Mesendoderm (in vitro differentiated cells): ENCODE measurements around the gene F8.
A peak's percentile ranks its signal among the peaks of the same experiment; 100 is the strongest.

Experiments used
- DNase-seq: peaks from one replicate; pipeline ENCODE4 v3.0.0; 2013
- H2AK5ac ChIP-seq: 2 replicates; pipeline ENCODE4 v1.6.1; 2013; ENCODE audit warnings: low read length, inconsistent platforms
- H2BK120ac ChIP-seq: 2 replicates; pipeline ENCODE4 v1.6.1; 2013; ENCODE audit warnings: low read depth, mild to moderate bottlenecking, low read length, moderate library complexity, mixed read lengths
- H2BK15ac ChIP-seq: replicated peaks from 2 replicates; pipeline ENCODE4 v1.6.1; 2013; ENCODE audit warnings: low read depth, mild to moderate bottlenecking, moderate library complexity
- H2BK5ac ChIP-seq: 2 replicates; pipeline ENCODE4 v1.6.1; 2013; ENCODE audit warnings: low read length, inconsistent platforms
- H3K18ac ChIP-seq: 2 replicates; pipeline ENCODE4 v1.6.1; 2013; ENCODE audit warnings: mild to moderate bottlenecking, low read length, mixed read lengths
- H3K23ac ChIP-seq: one replicate; pipeline ENCODE4 v1.6.1; 2013; ENCODE audit warnings: low read length
- H3K27ac ChIP-seq: 2 replicates; pipeline ENCODE4 v1.5.1; 2013; ENCODE audit warnings: low read depth, mild to moderate bottlenecking, inconsistent platforms, low read length, moderate library complexity
- H3K27me3 ChIP-seq: 2 replicates; pipeline ENCODE4 v1.6.1; 2013; ENCODE audit warnings: low read length, control low read depth, mild to moderate bottlenecking, inconsistent platforms; ENCODE audit not compliant: insufficient read depth, poor library complexity
- H3K36me3 ChIP-seq: 2 replicates; pipeline ENCODE4 v1.6.1; 2013; ENCODE audit warnings: low read length, inconsistent platforms; ENCODE audit not compliant: control insufficient read depth, insufficient read depth
- H3K4ac ChIP-seq: one replicate; pipeline ENCODE4 v1.6.1; 2013; ENCODE audit warnings: low read depth, mild to moderate bottlenecking, low read length, moderate library complexity
- H3K4me1 ChIP-seq: 2 replicates; pipeline ENCODE4 v1.6.1; 2013; ENCODE audit warnings: low read depth, low read length, inconsistent platforms; ENCODE audit not compliant: control insufficient read depth
- H3K4me2 ChIP-seq: 2 replicates; pipeline ENCODE4 v1.6.1; 2013; ENCODE audit warnings: low read length
- H3K4me3 ChIP-seq: 2 replicates; pipeline ENCODE4 v1.5.1; 2013; ENCODE audit warnings: mild to moderate bottlenecking, low read length
- H3K56ac ChIP-seq: one replicate; pipeline ENCODE4 v1.6.1; 2013; ENCODE audit warnings: low read length
- H3K79me1 ChIP-seq: 2 replicates; pipeline ENCODE4 v1.6.1; 2013; ENCODE audit warnings: low read length, inconsistent platforms
- H3K79me2 ChIP-seq: 2 replicates; pipeline ENCODE4 v1.6.1; 2013; ENCODE audit warnings: mild to moderate bottlenecking, low read length; ENCODE audit not compliant: control insufficient read depth, insufficient read depth
- H3K9ac ChIP-seq: 2 replicates; pipeline ENCODE4 v1.6.1; 2013; ENCODE audit warnings: low read length, inconsistent platforms
- H4K5ac ChIP-seq: one replicate; pipeline ENCODE4 v1.6.1; 2013; ENCODE audit warnings: low read length
- H4K8ac ChIP-seq: one replicate; pipeline ENCODE4 v1.6.1; 2013; ENCODE audit warnings: low read depth, mild to moderate bottlenecking, control low read depth, low read length, moderate library complexity
- WGBS: extraction: QIAGEN DNeasy Blood & Tissue Kit; methylation state at CpG from one replicate; pipeline ENCODE4 v1.1.7; 2013; ENCODE audit warnings: low lambda C conversion rate, missing lambda C conversion rate; ENCODE audit not compliant: insufficient coverage; ENCODE audit errors: extremely low coverage; 5-methylcytosine and 5-hydroxymethylcytosine counted together

F8 gene

DNA sequence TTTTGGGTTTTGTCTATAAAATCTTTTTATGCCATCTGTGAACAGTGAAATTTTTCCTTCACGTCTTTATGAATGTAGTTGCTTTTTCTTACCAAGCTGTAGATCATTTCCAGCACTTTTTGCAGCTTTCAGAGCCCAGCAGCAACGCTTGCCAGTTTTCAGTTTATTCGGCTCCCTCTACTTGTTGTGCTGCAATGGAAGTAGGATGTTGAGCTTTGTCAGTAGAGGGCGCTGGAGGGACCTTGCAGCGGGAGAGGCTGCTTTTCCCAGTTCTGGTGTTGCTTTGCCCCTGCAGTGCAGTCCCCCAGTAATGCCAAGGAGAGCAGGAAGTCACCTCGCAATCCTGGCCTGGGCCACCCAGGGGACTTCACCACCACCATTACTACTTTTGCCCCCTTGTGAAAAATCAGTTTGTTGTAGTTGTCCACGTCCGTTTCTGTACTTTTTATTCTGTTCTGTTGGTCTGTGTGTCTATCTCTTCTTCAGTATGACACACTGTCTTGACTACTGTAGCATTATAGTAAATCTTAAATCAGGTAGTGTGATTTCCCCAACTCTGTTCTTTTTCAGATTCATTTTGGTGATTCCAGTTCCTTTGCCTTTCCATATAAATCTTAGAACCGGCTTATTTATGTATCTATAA, 26.6 kb upstream of the F8 start:
- Histone ChIP-seq H2AK5ac (no peak overlapping the region), H3K4me1 (no peaks in the 10 kb centered on the region), H3K4ac (no peak overlapping the region), H3K4me3 (no peak overlapping the region), H3K27me3 (no peaks in the 10 kb centered on the region), H4K8ac (no peak overlapping the region), H2BK120ac (no peak overlapping the region), H3K56ac (no peak overlapping the region), H3K18ac (no peak overlapping the region), H2BK15ac (no peak overlapping the region), H3K79me2 (no peaks in the 10 kb centered on the region), H3K9ac (no peak overlapping the region), H3K27ac (no peak overlapping the region), H3K79me1 (no peaks in the 10 kb centered on the region), H3K4me2 (no peak overlapping the region), H2BK5ac (no peak overlapping the region), H3K36me3 (no peaks in the 10 kb centered on the region), H4K5ac (no peak overlapping the region), H3K23ac (no peak overlapping the region)
- peak; percentile 78 for DNase-seq
- no CpG with 5 or more reads among the region's 9 CpGs for WGBS

DNA sequence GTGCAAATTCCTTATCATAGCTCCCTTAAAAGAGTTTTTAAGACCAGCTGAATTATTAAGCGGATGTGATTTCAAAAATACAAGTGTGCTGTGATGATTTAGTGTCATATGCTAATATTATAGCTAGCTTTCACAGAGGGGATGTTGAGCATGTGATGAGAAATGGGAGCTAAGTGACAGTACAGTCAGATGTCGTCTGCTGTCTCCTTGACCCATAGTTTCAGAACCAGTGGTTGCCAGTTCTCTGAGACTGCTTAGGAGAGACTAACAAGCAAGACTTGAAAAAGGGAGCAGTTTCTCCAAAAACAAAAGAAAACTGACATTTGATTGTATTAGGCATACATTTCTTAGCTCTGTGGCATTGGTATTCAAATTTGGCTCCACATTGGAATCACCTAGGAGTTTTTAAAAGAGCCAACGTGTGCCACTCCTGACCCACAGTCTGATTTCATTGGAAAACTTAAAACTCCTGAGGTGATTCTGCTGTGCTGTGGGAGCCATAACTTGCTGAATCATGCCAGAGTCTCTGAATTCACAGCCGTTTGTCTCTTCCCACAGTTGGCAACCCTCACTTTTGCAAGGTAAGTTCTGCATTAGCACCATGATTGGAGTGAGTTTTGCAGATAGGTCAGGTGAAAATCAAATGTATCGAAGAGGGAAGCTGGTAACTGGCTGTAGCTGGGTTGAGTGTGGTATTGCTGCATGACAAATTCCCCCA, 24.4 kb upstream of the F8 start:
- Histone ChIP-seq H3K27me3 (no peaks in the 10 kb centered on the region), H3K4me2 (no peak overlapping the region), H3K23ac (no peak overlapping the region), H3K18ac (no peak overlapping the region), H3K56ac (no peak overlapping the region), H4K8ac (no peak overlapping the region), H3K79me1 (no peaks in the 10 kb centered on the region), H2BK5ac (no peak overlapping the region), H2BK15ac (no peak overlapping the region), H2AK5ac (no peak overlapping the region), H3K4ac (no peak overlapping the region), H4K5ac (no peak overlapping the region), H3K79me2 (no peaks in the 10 kb centered on the region), H3K4me1 (no peaks in the 10 kb centered on the region), H3K9ac (no peak overlapping the region), H3K4me3 (no peak overlapping the region), H3K27ac (no peak overlapping the region), H3K36me3 (no peaks in the 10 kb centered on the region), H2BK120ac (no peak overlapping the region)
- whole genome bisulfite sequencing, result no CpG with 5 or more reads among the region's 5 CpGs
- no peak for DNase-seq

DNA sequence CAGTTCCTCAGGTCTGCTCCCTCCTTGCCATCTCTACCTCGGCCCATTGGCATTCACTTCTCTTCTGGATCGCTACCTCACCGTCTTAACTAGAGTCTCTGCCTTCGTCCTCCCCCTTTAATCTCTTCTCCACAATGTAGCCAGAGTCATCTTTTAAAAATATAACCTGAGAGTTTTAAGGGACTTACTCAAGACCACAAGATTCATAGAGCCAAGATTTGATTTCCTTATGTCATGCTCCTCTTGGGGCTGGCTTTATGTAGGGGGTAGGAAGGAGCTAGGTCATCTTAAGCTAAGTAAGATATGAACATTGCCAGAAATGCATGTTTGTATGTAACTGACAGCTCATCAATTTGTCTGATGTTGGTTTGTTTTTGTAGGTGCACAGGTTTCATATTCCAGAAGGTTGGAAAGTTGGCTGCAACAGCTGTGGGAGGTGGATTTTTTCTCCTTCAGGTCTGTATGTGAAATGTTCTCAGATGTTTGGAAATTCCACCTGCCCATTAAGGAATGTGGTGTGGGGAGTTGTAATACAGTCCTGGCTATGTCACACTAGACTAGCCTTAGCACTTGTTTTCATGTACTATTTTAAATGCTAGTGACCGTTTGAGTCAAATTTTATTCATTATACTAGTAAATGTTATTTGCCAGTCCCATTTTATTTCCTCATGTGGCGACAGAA, 23.7 kb upstream of the F8 start:
- Histone ChIP-seq H3K79me2 (no peaks in the 10 kb centered on the region), H3K56ac (no peak overlapping the region), H2BK120ac (no peak overlapping the region), H4K8ac (no peak overlapping the region), H3K36me3 (no peaks in the 10 kb centered on the region), H3K27me3 (no peaks in the 10 kb centered on the region), H3K4me1 (no peaks in the 10 kb centered on the region), H2BK5ac (no peak overlapping the region), H2AK5ac (no peak overlapping the region), H3K27ac (no peak overlapping the region), H3K9ac (no peak overlapping the region), H2BK15ac (no peak overlapping the region), H4K5ac (no peak overlapping the region), H3K23ac (no peak overlapping the region), H3K4me2 (no peak overlapping the region), H3K79me1 (no peaks in the 10 kb centered on the region), H3K4me3 (no peak overlapping the region), H3K18ac (no peak overlapping the region), H3K4ac (no peak overlapping the region)
- WGBS, result no CpG with 5 or more reads among the region's 6 CpGs
- DNase-seq, result no peak

DNA sequence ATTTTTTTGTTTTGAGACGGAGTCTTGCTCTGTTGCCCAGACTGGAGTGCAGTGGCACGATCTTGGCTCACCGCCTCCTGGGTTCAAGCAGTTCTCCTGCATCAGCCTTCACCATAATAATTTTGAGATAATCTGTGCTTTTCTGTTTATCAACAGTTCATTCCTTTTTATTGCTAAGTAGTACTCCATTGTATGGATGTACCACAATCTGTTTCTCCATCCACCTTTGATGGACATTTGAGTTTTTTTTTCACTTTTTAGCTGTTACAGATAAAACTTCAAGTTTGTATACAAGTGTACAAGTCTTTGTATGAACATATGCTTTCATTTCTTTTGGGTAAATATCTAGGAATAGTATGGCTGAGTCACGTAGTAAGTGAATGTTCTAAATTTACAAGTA, 13.2 kb upstream of the F8 start:
- Histone ChIP-seq H3K56ac (no peak overlapping the region), H3K36me3 (no peaks in the 10 kb centered on the region), H3K79me1 (no peaks in the 10 kb centered on the region), H2AK5ac (no peak overlapping the region), H3K27me3 (no peaks in the 10 kb centered on the region), H2BK120ac (no peak overlapping the region), H2BK15ac (no peak overlapping the region), H2BK5ac (no peak overlapping the region), H4K5ac (no peak overlapping the region), H3K4me2 (no peak overlapping the region), H4K8ac (no peak overlapping the region), H3K27ac (no peak overlapping the region), H3K79me2 (no peaks in the 10 kb centered on the region), H3K4me3 (no peak overlapping the region), H3K4ac (no peak overlapping the region), H3K4me1 (no peaks in the 10 kb centered on the region), H3K9ac (no peak overlapping the region), H3K18ac (no peak overlapping the region), H3K23ac (no peak overlapping the region)
- no CpG with 5 or more reads among the region's 4 CpGs for WGBS
- DNase-seq, result no peak

DNA sequence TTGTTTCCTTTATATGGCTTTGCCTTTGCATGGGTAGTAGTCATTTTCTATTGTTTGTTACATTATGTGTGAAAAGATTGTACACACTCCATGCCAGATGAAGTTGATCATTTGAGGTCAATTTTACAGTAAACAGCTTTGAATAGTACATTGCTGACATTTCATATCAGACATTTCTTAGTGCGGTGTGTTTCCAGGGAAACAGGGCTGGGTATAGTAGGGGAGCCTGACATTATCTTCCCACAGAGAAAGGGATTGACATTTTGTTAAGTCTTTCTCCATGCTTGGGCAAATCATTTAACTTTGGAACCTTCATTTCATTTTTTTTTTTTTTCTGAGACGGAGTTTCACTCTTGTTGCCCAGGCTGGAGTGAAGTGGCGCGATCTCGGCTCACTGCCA, 9.1 kb upstream of the F8 start:
- Histone ChIP-seq H2BK120ac (no peak overlapping the region), H3K27me3 (no peaks in the 10 kb centered on the region), H3K9ac (no peak overlapping the region), H3K79me1 (no peaks in the 10 kb centered on the region), H3K18ac (no peak overlapping the region), H3K4me1 (no peaks in the 10 kb centered on the region), H4K8ac (no peak overlapping the region), H3K27ac (no peak overlapping the region), H2BK15ac (no peak overlapping the region), H3K79me2 (peaks cover 5% of the 10 kb centered on the region), H3K4me3 (no peak overlapping the region), H3K23ac (no peak overlapping the region), H3K56ac (no peak overlapping the region), H2AK5ac (no peak overlapping the region), H3K36me3 (no peaks in the 10 kb centered on the region), H4K5ac (no peak overlapping the region), H3K4me2 (no peak overlapping the region), H2BK5ac (no peak overlapping the region), H3K4ac (no peak overlapping the region)
- WGBS, result no CpG with 5 or more reads among the region's 5 CpGs
- DNase-seq, result no peak
